GM19455 (cell line): Measurements from ENCODE around the gene RNF213.
"Not testable (repeated sequence)": the region's sequence is repeated elsewhere in the genome, so short reads cannot be mapped to it uniquely, and the experiment has no call there.

Source experiments
- ATAC-seq: cut with Tn5 transposase; IDR thresholded peaks from one replicate; pipeline ENCODE4 v1.9.1; 2021; ENCODE audit not compliant: unreplicated experiment

RNF213 gene

GRCh38 chr17:80223838-80224497 lies 36.7 kb upstream of the RNF213 start:
- ATAC-seq = no peak

GRCh38 chr17:80224683-80225082 lies 36.0 kb upstream of the RNF213 start:
- ATAC-seq = no peak

GRCh38 chr17:80225230-80225629 lies 35.4 kb upstream of the RNF213 start:
- no peak for ATAC-seq

GRCh38 chr17:80227156-80227555 lies 33.5 kb upstream of the RNF213 start:
- no peak for ATAC-seq

GRCh38 chr17:80227666-80228065 lies 33.0 kb upstream of the RNF213 start:
- ATAC-seq = no peak

- no peak for ATAC-seq
Measured at GRCh38 chr17:80228477-80228876, 32.2 kb upstream of the RNF213 start.

GRCh38 chr17:80229011-80229410 lies 31.6 kb upstream of the RNF213 start:
- ATAC-seq = no peak

GRCh38 chr17:80232438-80232837 lies 28.2 kb upstream of the RNF213 start:
- no peak for ATAC-seq

- no peak for ATAC-seq
Measured at GRCh38 chr17:80233202-80233601, 27.4 kb upstream of the RNF213 start.

- ATAC-seq = no peak
Measured at GRCh38 chr17:80236911-80237310, 23.7 kb upstream of the RNF213 start.

GRCh38 chr17:80237386-80237785 lies 23.3 kb upstream of the RNF213 start:
- no peak for ATAC-seq

- no peak for ATAC-seq
Measured at GRCh38 chr17:80242505-80242904, 18.1 kb upstream of the RNF213 start.

GRCh38 chr17:80243526-80244433 lies 16.9 kb upstream of the RNF213 start:
- ATAC-seq = no peak

- not testable (repeated sequence) for ATAC-seq
Measured at GRCh38 chr17:80244448-80244847, 16.2 kb upstream of the RNF213 start.

- no peak for ATAC-seq
Measured at GRCh38 chr17:80244871-80245509, 15.7 kb upstream of the RNF213 start.

GRCh38 chr17:80245566-80246265 lies 14.9 kb upstream of the RNF213 start:
- ATAC-seq = no peak

- ATAC-seq = no peak
Measured at GRCh38 chr17:80246266-80246681, 14.4 kb upstream of the RNF213 start.

GRCh38 chr17:80246726-80247125 lies 13.9 kb upstream of the RNF213 start:
- ATAC-seq = no peak

- ATAC-seq = no peak
Measured at GRCh38 chr17:80247561-80247960, 13.1 kb upstream of the RNF213 start.

GRCh38 chr17:80248001-80248893 lies 12.4 kb upstream of the RNF213 start:
- ATAC-seq = no peak
